ENCODE measurements around the gene CNNM3.

CNNM3 gene

GRCh38 chr2:96808176-96808837 lies 7.8 kb upstream of the CNNM3 start:
- Histone ChIP-seq H3K27me3 (ENCODE audit: control insufficient read depth in 1 of 2, insufficient read depth in 2 of 2, low read length in 2 of 2) (no peaks in the 10 kb centered on the region), H3K4me1 (ENCODE audit: control insufficient read depth in 1 of 2, insufficient read depth in 2 of 2, low read length in 2 of 2) (peaks cover 21 to 25% of the 10 kb centered on the region in 2 donors), H3K9ac (ENCODE audit: low read depth in 1 of 2, low read length in 2 of 2) (no peak overlapping the region), H3K9me3 (ENCODE audit: control insufficient read depth in 1 of 2, low read length in 2 of 2) (no peaks in the 10 kb centered on the region), H3K36me3 (ENCODE audit: control insufficient read depth in 1 of 2, insufficient read depth in 2 of 2, low read length in 2 of 2) (peaks cover 10 to 25% of the 10 kb centered on the region in 2 donors), H3K4me3 (ENCODE audit: low read depth in 1 of 2, low read length in 2 of 2) (no peak overlapping the region), H3K27ac (ENCODE audit: low read depth, low read length) (no peak overlapping the region)

GRCh38 chr2:96809216-96809882 lies 6.7 kb upstream of the CNNM3 start:
- H3K9ac ChIP-seq (ENCODE audit: low read depth in 1 of 2, low read length in 2 of 2) = no peak overlapping the region
- peaks cover 21 to 25% of the 10 kb centered on the region in 2 donors for H3K4me1 ChIP-seq (ENCODE audit: control insufficient read depth in 1 of 2, insufficient read depth in 2 of 2, low read length in 2 of 2)
- no peaks in the 10 kb centered on the region for H3K9me3 ChIP-seq (ENCODE audit: control insufficient read depth in 1 of 2, low read length in 2 of 2)
- peaks cover 10 to 25% of the 10 kb centered on the region in 2 donors for H3K36me3 ChIP-seq (ENCODE audit: control insufficient read depth in 1 of 2, insufficient read depth in 2 of 2, low read length in 2 of 2)
- no peaks in the 10 kb centered on the region for H3K27me3 ChIP-seq (ENCODE audit: control insufficient read depth in 1 of 2, insufficient read depth in 2 of 2, low read length in 2 of 2)
- H3K27ac ChIP-seq (ENCODE audit: low read depth, low read length) = no peak overlapping the region
- no peak overlapping the region for H3K4me3 ChIP-seq (ENCODE audit: low read depth in 1 of 2, low read length in 2 of 2)

DNA sequence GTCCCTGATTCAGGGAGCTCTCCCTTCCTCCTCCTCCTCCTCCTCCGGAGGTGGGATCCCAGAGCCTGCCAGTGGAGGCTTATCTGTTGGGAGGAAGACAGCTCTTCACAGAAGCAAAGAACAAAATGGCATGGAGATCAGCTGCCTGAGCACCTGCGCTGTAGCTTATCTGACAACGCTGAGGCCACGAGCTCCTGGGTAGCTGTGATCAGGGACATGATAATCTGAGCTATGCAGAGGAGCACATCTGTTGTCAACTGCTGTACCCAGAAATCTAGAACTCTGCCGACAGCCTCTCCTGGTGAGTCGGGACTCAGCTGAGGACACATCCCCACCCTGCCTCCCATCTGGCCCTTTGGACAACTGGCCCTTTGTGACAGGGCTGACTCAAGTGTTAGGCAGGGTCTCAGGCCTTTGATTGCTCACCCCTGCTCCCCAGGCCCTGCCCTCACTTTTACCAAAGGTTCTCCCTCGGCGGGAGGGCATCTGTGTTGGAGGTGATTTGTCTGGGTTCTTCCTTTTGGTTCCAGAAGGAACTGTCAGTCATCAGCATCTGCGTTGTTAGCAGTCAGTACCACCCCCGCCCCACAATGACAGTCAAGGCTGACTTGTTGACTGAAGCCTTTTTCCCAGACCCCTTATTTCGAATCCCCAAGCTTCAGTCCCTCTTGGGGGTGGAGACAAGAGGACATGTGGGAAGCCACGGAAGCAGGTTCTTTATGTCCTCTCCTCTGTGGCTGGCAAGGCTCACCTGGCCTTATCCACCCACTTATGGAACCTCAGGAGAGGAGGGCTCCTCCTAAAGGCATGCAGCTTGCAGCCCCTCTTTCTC lies 5.9 kb upstream of the CNNM3 start:
- H3K4me1 ChIP-seq (ENCODE audit: control insufficient read depth in 1 of 2, insufficient read depth in 2 of 2, low read length in 2 of 2) = peaks cover 25 to 27% of the 10 kb centered on the region in 2 donors
- H3K27me3 ChIP-seq (ENCODE audit: control insufficient read depth in 1 of 2, insufficient read depth in 2 of 2, low read length in 2 of 2) = no peaks in the 10 kb centered on the region
- no peak overlapping the region for H3K4me3 ChIP-seq (ENCODE audit: low read depth in 1 of 2, low read length in 2 of 2)
- H3K9ac ChIP-seq (ENCODE audit: low read depth in 1 of 2, low read length in 2 of 2) = no peak overlapping the region
- no peak overlapping the region for H3K27ac ChIP-seq (ENCODE audit: low read depth, low read length)
- no peaks in the 10 kb centered on the region for H3K9me3 ChIP-seq (ENCODE audit: control insufficient read depth in 1 of 2, low read length in 2 of 2)
- H3K36me3 ChIP-seq (ENCODE audit: control insufficient read depth in 1 of 2, insufficient read depth in 2 of 2, low read length in 2 of 2) = peaks cover 10 to 25% of the 10 kb centered on the region in 2 donors

DNA sequence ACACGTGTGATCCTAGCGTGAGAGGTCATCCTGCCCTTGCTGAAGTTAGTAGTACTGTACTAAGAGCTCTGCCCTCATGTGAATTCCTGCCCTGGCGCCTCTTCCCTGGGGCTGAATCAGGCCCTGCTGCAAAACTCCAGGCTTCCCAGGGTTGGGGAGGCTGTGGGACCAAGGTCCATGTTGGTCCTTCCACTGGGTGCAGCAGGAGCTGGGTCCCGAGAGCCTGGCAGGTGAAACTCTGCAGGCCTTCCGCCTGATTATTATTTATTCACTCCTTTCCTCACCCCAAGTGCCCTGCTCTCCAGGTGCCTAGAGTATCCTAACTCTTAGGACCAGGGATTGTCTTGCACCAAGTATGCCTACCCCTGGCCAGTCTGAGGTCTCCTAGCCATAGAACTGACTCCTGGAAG lies 5.3 kb upstream of the CNNM3 start:
- Histone ChIP-seq H3K4me1 (ENCODE audit: control insufficient read depth in 1 of 2, insufficient read depth in 2 of 2, low read length in 2 of 2) (peaks cover 28 to 32% of the 10 kb centered on the region in 2 donors), H3K9ac (ENCODE audit: low read depth in 1 of 2, low read length in 2 of 2) (no peak overlapping the region), H3K36me3 (ENCODE audit: control insufficient read depth in 1 of 2, insufficient read depth in 2 of 2, low read length in 2 of 2) (peaks cover 10 to 25% of the 10 kb centered on the region in 2 donors), H3K27ac (ENCODE audit: low read depth, low read length) (no peak overlapping the region), H3K4me3 (ENCODE audit: low read depth in 1 of 2, low read length in 2 of 2) (no peak overlapping the region), H3K9me3 (ENCODE audit: control insufficient read depth in 1 of 2, low read length in 2 of 2) (no peaks in the 10 kb centered on the region), H3K27me3 (ENCODE audit: control insufficient read depth in 1 of 2, insufficient read depth in 2 of 2, low read length in 2 of 2) (no peaks in the 10 kb centered on the region)

GRCh38 chr2:96811917-96812316 lies 4.2 kb upstream of the CNNM3 start:
- Histone ChIP-seq H3K9me3 (ENCODE audit: control insufficient read depth in 1 of 2, low read length in 2 of 2) (no peaks in the 10 kb centered on the region), H3K9ac (ENCODE audit: low read depth in 1 of 2, low read length in 2 of 2) (no peak overlapping the region), H3K4me3 (ENCODE audit: low read depth in 1 of 2, low read length in 2 of 2) (no peak overlapping the region), H3K27ac (ENCODE audit: low read depth, low read length) (no peak overlapping the region), H3K36me3 (ENCODE audit: control insufficient read depth in 1 of 2, insufficient read depth in 2 of 2, low read length in 2 of 2) (peaks cover 10 to 25% of the 10 kb centered on the region in 2 donors), H3K27me3 (ENCODE audit: control insufficient read depth in 1 of 2, insufficient read depth in 2 of 2, low read length in 2 of 2) (no peaks in the 10 kb centered on the region), H3K4me1 (ENCODE audit: control insufficient read depth in 1 of 2, insufficient read depth in 2 of 2, low read length in 2 of 2) (peaks cover 28 to 32% of the 10 kb centered on the region in 2 donors)

GRCh38 chr2:96813656-96814055 lies 2.4 kb upstream of the CNNM3 start:
- Histone ChIP-seq H3K4me1 (ENCODE audit: control insufficient read depth in 1 of 2, insufficient read depth in 2 of 2, low read length in 2 of 2) (peaks cover 42 to 49% of the 10 kb centered on the region in 2 donors), H3K4me3 (ENCODE audit: low read depth in 1 of 2, low read length in 2 of 2) (no peak overlapping the region), H3K27ac (ENCODE audit: low read depth, low read length) (no peak overlapping the region), H3K9me3 (ENCODE audit: control insufficient read depth in 1 of 2, low read length in 2 of 2) (no peaks in the 10 kb centered on the region), H3K9ac (ENCODE audit: low read depth in 1 of 2, low read length in 2 of 2) (no peak overlapping the region), H3K27me3 (ENCODE audit: control insufficient read depth in 1 of 2, insufficient read depth in 2 of 2, low read length in 2 of 2) (no peaks in the 10 kb centered on the region), H3K36me3 (ENCODE audit: control insufficient read depth in 1 of 2, insufficient read depth in 2 of 2, low read length in 2 of 2) (peaks cover 4 to 22% of the 10 kb centered on the region in 2 donors)

DNA sequence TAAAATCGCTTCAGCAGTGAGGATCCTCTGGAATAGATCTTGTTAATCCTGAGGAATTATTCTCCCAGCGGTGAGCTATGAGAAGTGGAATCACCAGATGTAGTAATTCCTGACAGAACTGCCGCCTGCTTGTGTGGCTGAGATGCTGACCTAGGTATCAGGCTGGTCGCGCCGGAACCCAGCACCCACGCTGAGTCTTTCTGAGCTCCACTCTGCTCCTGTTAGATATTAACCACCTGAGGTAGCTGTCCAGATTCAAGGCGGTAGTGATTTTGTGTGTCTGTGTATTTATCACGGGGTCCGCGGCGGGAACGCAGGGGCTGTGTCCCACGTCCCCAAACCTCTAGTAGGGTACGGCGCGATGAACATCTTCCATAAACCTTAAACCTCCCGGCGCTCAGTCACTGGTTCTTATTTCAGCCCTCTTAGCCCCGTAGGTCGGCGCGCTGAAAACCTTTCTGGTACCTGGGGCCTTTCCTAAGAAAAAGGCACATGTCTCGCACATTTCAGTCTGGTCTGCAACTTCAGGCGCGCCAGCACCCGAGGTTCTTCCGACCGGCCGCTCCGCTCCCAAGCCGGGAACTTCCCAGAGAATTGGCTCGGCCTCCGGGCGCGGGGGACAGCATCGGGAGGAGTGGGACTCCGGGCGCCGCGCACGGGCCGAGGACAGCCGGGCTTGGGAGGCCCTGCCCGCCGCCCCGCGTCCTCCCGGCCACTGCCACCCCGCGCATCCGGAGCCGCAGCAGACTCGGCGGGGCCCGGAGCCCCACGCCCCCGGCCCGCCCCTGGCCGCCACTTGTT lies 542 bp upstream of the CNNM3 start:
- Histone ChIP-seq H3K36me3 (ENCODE audit: control insufficient read depth in 1 of 2, insufficient read depth in 2 of 2, low read length in 2 of 2) (peaks cover 0 to 11% of the 10 kb centered on the region in 2 donors), H3K27me3 (ENCODE audit: control insufficient read depth in 1 of 2, insufficient read depth in 2 of 2, low read length in 2 of 2) (no peaks in the 10 kb centered on the region), H3K9me3 (ENCODE audit: control insufficient read depth in 1 of 2, low read length in 2 of 2) (no peaks in the 10 kb centered on the region), H3K4me1 (ENCODE audit: control insufficient read depth in 1 of 2, insufficient read depth in 2 of 2, low read length in 2 of 2) (peaks cover 55 to 60% of the 10 kb centered on the region in 2 donors), H3K27ac (ENCODE audit: low read depth, low read length) (peak overlapping the region; percentile 58), H3K9ac (ENCODE audit: low read depth in 1 of 2, low read length in 2 of 2) (peak overlapping the region; percentile 75 to 89), H3K4me3 (ENCODE audit: low read depth in 1 of 2, low read length in 2 of 2) (peak overlapping the region; percentile 83 to 90)

DNA sequence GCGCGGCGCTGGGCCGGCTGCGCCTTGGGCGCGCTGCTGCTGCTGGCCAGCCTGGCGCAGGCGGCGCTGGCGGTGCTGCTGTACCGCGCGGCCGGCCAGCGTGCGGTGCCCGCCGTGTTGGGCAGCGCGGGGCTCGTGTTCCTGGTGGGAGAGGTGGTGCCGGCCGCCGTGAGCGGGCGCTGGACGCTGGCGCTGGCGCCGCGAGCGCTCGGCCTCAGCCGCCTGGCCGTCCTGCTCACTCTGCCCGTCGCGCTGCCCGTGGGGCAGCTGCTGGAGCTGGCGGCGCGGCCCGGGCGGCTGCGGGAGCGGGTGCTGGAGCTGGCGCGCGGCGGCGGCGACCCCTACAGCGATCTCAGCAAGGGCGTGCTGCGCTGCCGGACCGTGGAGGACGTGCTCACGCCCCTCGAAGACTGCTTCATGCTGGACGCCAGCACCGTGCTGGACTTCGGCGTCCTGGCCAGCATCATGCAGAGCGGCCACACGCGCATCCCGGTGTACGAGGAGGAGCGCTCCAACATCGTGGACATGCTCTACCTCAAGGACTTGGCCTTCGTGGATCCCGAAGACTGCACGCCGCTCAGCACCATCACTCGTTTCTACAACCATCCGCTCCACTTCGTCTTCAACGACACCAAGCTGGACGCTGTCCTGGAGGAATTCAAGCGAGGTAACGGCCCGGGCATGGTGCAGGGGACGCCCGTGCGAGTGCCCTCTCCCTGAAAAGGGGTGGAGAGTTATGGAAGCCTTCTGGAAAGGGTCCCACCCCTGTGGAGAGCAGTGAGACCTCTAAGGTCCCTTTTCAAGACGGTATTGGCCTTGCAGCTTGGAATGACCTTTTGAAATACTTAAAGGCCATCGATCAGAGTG lies 1.0 kb downstream of the CNNM3 start:
- H3K4me1 ChIP-seq (ENCODE audit: control insufficient read depth in 1 of 2, insufficient read depth in 2 of 2, low read length in 2 of 2) = peaks cover 57 to 60% of the 10 kb centered on the region in 2 donors
- no peaks in the 10 kb centered on the region for H3K9me3 ChIP-seq (ENCODE audit: control insufficient read depth in 1 of 2, low read length in 2 of 2)
- H3K27me3 ChIP-seq (ENCODE audit: control insufficient read depth in 1 of 2, insufficient read depth in 2 of 2, low read length in 2 of 2) = no peaks in the 10 kb centered on the region
- peak overlapping the region; percentile 82 to 97 for H3K4me3 ChIP-seq (ENCODE audit: low read depth in 1 of 2, low read length in 2 of 2)
- H3K27ac ChIP-seq (ENCODE audit: low read depth, low read length) = no peak overlapping the region
- peaks cover 0 to 10% of the 10 kb centered on the region in 2 donors for H3K36me3 ChIP-seq (ENCODE audit: control insufficient read depth in 1 of 2, insufficient read depth in 2 of 2, low read length in 2 of 2)
- peak overlapping the region; percentile 60 to 77 for H3K9ac ChIP-seq (ENCODE audit: low read depth in 1 of 2, low read length in 2 of 2)

- Histone ChIP-seq H3K27ac (ENCODE audit: low read depth, low read length) (no peak overlapping the region), H3K4me1 (ENCODE audit: control insufficient read depth in 1 of 2, insufficient read depth in 2 of 2, low read length in 2 of 2) (peaks cover 62% of the 10 kb centered on the region in 2 donors), H3K4me3 (ENCODE audit: low read depth in 1 of 2, low read length in 2 of 2) (peak overlapping the region; percentile 82 to 97), H3K36me3 (ENCODE audit: control insufficient read depth in 1 of 2, insufficient read depth in 2 of 2, low read length in 2 of 2) (peaks cover 4 to 8% of the 10 kb centered on the region in 2 donors), H3K27me3 (ENCODE audit: control insufficient read depth in 1 of 2, insufficient read depth in 2 of 2, low read length in 2 of 2) (no peaks in the 10 kb centered on the region), H3K9me3 (ENCODE audit: control insufficient read depth in 1 of 2, low read length in 2 of 2) (no peaks in the 10 kb centered on the region), H3K9ac (ENCODE audit: low read depth in 1 of 2, low read length in 2 of 2) (peak overlapping the region; percentile 60 to 77)
Observed at GRCh38 chr2:96817882-96818281, 1.8 kb downstream of the CNNM3 start.
